Erythroblast (primary cell): Measurements from ENCODE around the gene RIF1.
"Not testable (repeated sequence)": the region's sequence is repeated elsewhere in the genome, so short reads cannot be mapped to it uniquely, and the experiment has no call there.

Experiments
- GATA1 ChIP-seq: IDR thresholded peaks from 2 replicates; pipeline ENCODE4 v1.6.1; 2011; ENCODE audit warnings: low read depth, mild to moderate bottlenecking, control low read depth, low read length, moderate library complexity
- POLR2A ChIP-seq: IDR thresholded peaks from 2 replicates; pipeline ENCODE4 v1.6.1; 2011; ENCODE audit warnings: mild to moderate bottlenecking, low read length

- TF ChIP-seq POLR2A, GATA1: not testable (repeated sequence)
Observed at GRCh38 chr2:151421681-151422080, 12.0 kb downstream of the RIF1 start.
